LHCN-M2 (cell line): ENCODE results near the gene MSMB. TPM values are rescaled to one million over a fixed set of nuclear protein-coding genes. Genes with fewer than 3 reads are reported as not detected.

Experiments used
- DNase-seq: peaks from one replicate; pipeline ENCODE4 v3.0.0-alpha.2; 2012; ENCODE audit warnings: low read depth
- total RNA-seq: library from RNA; depleted of rRNA; stranded (reverse); fragments of >200 nt; gene quantifications from 2 replicates; pipeline ENCODE4 v1.2.3, GENCODE V29; 2014

Gene MSMB
- total RNA-seq, 1 experiment from 2014 or later, result not detected

- peak; percentile 70 for DNase-seq
Observed at GRCh38 chr10:46033602-46034011, 12.5 kb downstream of the MSMB start.

- no peak for DNase-seq
Observed at GRCh38 chr10:46031648-46032532, 14.2 kb downstream of the MSMB start.

GRCh38 chr10:46030091-46030937, 15.8 kb downstream of the MSMB start, which contains the start of gene NCOA4:
TSS of gene NCOA4 (minus strand) at chr10:46030623. CDS start at chr10:46016680, 13,943 bp downstream.
- peak; percentile 97 for DNase-seq

GRCh38 chr10:46029461-46030030, 16.5 kb downstream of the MSMB start:
- DNase-seq, result no peak

- DNase-seq, result peak; percentile 66
Observed at GRCh38 chr10:46028584-46029460, 17.2 kb downstream of the MSMB start.

- DNase-seq, result no peak
Observed at GRCh38 chr10:46026106-46026505, 20.0 kb downstream of the MSMB start.

- DNase-seq, result no peak
Observed at GRCh38 chr10:46025406-46025805, 20.7 kb downstream of the MSMB start.

- DNase-seq, result no peak
Observed at GRCh38 chr10:46024948-46025347, 21.1 kb downstream of the MSMB start.

GRCh38 chr10:46022978-46023702, 22.9 kb downstream of the MSMB start:
- peak; percentile 92 for DNase-seq

- no peak for DNase-seq
Observed at GRCh38 chr10:46020344-46020657, 25.8 kb downstream of the MSMB start.

GRCh38 chr10:46019569-46020343, 26.3 kb downstream of the MSMB start:
- DNase-seq, result no peak

GRCh38 chr10:46019177-46019528, 26.9 kb downstream of the MSMB start:
- no peak for DNase-seq

- DNase-seq, result no peak
Observed at GRCh38 chr10:46018453-46019176, 27.5 kb downstream of the MSMB start.

- DNase-seq, result no peak
Observed at GRCh38 chr10:46017733-46018132, 28.3 kb downstream of the MSMB start.

- DNase-seq, result no peak
Observed at GRCh38 chr10:46016811-46017210, 29.3 kb downstream of the MSMB start.

GRCh38 chr10:46016190-46016589, 29.9 kb downstream of the MSMB start:
- no peak for DNase-seq

GRCh38 chr10:46014683-46015405, 31.2 kb downstream of the MSMB start:
- no peak for DNase-seq

GRCh38 chr10:46014206-46014605, 31.9 kb downstream of the MSMB start:
- DNase-seq, result no peak
